Uterus (tissue), 2 donors: ENCODE results near the gene BTN2A1.
"Not testable (repeated sequence)": the region's sequence is repeated elsewhere in the genome, so short reads cannot be mapped to it uniquely, and the experiment has no call there.

Experiments
- POLR2A ChIP-seq, 2 donors: fragments of 450-650 bp; IDR thresholded peaks; one replicate each; pipeline ENCODE4 v1.6.1; 2016; ENCODE audit warnings: antibody characterized with exemption in 2 of 2, mild to moderate bottlenecking in 1 of 2, moderate library complexity in 1 of 2
- TF ChIP-seq, protein P1 (sequence below), 4 experiments: fragments of 200-600 bp in 2 of 4; fragments of 450-650 bp in 2 of 4; sonication (generic) in 2 of 4; IDR thresholded peaks; one replicate each; pipeline ENCODE4 v1.5.1; 2016 to 2019; ENCODE audit warnings: antibody characterized with exemption in 4 of 4, mild to moderate bottlenecking in 2 of 4, moderate library complexity in 1 of 4

DNA sequence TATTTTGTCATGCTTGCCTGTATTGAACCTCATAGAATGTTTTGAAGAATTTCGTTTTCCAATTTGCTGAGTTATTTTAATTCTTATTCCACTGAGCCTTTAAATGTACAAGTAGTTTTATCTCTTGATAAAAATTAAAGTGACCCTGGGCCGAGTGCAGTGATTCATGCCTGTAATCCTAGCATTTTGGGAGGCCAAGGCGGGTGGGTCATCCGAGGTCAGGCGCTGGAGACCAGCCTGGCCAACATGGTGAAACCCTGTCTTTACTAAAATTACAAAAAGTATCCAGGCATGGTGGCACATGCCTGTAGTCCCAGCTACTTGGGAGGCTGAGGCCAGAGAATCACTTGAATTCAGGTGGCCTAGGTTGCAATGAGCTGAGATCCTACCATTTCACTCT is 3.6 kb downstream of the BTN2A1 start:
- TF ChIP-seq, protein P1, sequence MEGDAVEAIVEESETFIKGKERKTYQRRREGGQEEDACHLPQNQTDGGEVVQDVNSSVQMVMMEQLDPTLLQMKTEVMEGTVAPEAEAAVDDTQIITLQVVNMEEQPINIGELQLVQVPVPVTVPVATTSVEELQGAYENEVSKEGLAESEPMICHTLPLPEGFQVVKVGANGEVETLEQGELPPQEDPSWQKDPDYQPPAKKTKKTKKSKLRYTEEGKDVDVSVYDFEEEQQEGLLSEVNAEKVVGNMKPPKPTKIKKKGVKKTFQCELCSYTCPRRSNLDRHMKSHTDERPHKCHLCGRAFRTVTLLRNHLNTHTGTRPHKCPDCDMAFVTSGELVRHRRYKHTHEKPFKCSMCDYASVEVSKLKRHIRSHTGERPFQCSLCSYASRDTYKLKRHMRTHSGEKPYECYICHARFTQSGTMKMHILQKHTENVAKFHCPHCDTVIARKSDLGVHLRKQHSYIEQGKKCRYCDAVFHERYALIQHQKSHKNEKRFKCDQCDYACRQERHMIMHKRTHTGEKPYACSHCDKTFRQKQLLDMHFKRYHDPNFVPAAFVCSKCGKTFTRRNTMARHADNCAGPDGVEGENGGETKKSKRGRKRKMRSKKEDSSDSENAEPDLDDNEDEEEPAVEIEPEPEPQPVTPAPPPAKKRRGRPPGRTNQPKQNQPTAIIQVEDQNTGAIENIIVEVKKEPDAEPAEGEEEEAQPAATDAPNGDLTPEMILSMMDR (IDR thresholded peaks at IDR 0.05): not testable (repeated sequence)
- TF ChIP-seq POLR2A (IDR thresholded peaks at IDR 0.05): not testable (repeated sequence)
